GM21529 (cell line): ENCODE results near the gene GALNT10.

Experiments used
- ATAC-seq: cut with Tn5 transposase; IDR thresholded peaks from one replicate; pipeline ENCODE4 v1.9.1; 2021; ENCODE audit not compliant: unreplicated experiment

The GALNT10 gene

GRCh38 chr5:154288145-154288544, 97.6 kb downstream of the GALNT10 start:
- ATAC-seq: no peak

- ATAC-seq: no peak
Measured at GRCh38 chr5:154291917-154292316, 101.4 kb downstream of the GALNT10 start.

DNA sequence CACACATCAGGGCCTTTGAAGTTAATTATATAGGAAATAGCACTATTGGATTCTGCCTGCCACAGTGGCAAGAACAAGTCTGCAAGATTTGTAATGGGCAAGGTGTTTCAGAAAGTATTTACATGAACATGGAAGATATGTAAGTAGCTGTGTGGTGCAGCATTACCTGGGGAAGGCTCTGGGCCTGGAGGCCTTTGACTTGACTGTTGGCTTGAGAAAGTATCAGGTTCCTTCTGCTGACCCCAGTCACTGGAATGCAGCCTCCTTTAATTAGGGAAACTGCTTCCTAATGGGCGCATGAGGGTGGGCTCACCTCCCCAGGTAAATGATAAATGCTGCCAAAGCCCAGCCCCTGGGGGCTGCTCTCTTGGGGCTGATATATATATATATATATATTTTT, 102.7 kb downstream of the GALNT10 start:
- ATAC-seq: no peak

GRCh38 chr5:154295551-154295950, 105.0 kb downstream of the GALNT10 start:
- ATAC-seq: no peak

GRCh38 chr5:154296525-154297159, 106.1 kb downstream of the GALNT10 start:
- no peak for ATAC-seq

- no peak for ATAC-seq
Measured at GRCh38 chr5:154298065-154298464, 107.5 kb downstream of the GALNT10 start.

DNA sequence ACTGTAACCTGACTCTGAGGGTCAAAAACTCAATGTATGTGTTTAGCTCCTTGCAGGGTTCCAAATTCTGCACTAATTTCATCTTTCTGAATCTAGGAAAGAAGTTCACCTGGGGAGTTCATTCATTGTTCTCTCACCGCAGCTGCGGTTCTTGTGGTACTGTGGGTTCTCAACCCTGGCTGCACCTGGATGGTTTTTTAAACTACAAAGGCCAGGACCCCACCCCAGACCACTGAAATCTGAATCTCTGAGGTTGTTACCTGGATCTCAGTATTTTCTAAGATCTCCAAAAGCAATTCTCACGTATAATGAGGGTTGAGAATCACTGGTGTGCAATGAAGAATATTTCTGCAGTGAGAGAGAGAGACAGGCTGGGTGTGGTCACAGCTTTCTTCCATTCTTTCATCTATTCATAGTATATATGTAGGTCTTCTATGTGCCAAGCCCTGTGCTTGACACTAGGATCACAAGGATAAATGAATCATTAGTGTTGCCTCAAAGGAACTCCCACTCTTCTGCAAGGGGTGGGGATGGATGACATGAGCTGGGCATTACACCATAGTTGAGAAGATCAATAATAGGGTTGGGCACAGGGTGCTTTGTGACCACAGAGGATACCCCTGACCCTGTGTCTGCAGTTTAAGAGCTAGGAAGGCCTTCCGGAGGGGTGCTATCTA, 109.8 kb downstream of the GALNT10 start:
- ATAC-seq: no peak

GRCh38 chr5:154301726-154302125, 111.2 kb downstream of the GALNT10 start:
- ATAC-seq: no peak

- no peak for ATAC-seq
Measured at GRCh38 chr5:154302161-154302560, 111.6 kb downstream of the GALNT10 start.

- ATAC-seq: no peak
Measured at GRCh38 chr5:154303133-154303532, 112.6 kb downstream of the GALNT10 start.

DNA sequence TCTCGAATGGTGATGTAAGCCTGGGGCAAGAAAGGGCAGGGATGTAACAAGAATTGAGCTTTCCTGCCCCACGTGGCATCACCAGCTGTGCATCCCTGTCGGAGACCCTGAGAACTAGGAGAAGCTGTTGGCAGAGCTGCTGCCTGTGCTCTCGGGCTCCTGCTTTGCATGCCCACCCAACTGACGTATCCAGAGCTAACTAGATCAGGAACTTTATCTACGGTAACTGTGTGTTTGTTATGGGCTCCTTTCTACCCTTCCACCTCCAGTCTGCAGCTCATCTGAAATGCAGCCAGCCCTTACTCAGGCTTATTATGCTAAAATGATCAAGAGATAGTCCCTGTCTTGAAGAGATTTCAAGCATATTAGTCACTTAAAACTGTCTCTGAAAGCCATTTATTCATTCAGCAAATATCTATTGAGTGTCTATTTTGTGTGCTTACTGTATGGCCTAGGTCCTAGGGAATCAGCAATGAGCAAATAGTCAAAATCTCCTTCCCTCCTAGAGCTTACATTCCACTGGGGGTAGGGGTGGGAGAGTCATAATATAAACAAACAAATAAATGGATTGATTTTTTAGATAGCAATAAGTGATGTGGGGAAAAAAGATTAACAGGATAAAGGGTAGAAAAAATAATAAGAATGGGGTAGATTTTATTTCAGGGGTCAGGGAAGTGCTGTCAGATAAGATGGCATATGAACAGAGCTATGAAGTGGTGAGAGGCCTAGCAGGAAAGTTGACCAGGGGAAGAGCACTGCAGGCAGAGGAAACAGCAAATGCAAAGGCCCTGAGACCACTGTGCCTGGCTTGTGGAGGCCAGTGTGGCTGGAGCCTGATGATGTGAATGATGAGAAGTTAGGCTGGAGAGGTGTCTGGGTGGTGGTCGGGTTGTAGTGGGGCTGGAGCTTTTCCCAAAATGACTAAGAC, 118.2 kb downstream of the GALNT10 start:
- ATAC-seq: no peak

- ATAC-seq: no peak
Measured at GRCh38 chr5:154309371-154309745, 118.8 kb downstream of the GALNT10 start.

GRCh38 chr5:154309805-154310204, 119.3 kb downstream of the GALNT10 start:
- no peak for ATAC-seq

DNA sequence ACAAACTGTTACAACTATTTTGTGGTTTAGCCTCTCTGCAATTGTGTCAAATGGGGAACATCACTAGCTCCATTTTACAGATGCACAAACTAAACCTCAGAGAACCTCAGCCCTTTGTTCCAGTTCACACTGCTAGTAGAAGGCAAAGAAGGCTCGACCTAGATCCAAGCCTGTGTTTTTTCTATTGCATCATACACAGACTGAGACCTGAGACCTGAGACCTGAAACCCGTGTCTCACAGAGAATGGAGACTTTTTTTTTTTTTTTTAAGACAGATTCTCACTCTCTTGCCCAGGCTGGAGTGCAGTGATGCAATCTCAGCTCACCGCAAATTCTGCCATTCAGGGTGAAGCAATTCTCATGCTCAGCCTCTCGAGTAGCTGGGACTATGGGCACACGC, 120.8 kb downstream of the GALNT10 start:
- ATAC-seq: no peak

DNA sequence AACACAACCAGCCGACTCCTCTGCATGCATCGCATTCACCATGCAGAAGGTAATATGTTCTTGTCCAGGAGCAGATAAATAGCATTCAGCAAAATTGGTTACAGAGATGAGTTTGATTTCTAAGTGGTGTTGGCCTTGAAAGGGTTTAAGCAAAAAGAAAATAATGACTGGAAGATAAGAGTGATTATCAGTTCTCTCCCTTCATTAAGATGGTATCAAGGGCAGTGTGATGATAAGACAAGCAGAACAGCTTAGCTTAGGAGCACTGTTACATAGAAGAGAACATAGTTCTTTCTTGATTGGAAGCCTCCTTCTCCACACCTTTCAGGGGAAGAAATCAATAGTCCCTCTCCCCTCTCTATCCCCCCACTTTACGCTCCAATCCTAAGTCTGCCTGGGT, 121.5 kb downstream of the GALNT10 start:
- no peak for ATAC-seq

DNA sequence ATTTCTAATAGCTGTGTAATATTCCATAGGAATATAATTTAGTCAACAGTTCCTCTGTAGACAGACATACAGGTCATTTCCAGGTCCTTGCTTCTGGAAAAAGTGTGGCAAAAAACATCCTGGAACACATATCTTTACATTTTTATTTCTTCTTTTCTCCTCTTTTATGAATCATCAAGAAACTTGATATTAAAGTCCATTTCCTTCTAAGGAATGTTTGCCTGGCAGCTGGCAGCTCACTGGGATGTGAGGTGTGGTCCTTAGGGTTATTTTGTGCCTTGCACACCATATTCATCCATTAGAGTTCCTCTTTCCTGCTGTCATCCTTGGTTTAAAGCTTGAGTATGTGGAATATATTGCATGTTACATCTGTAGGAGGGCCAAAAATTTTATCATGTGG, 122.0 kb downstream of the GALNT10 start:
- ATAC-seq: no peak

- ATAC-seq: no peak
Measured at GRCh38 chr5:154313360-154314017, 123.0 kb downstream of the GALNT10 start.

GRCh38 chr5:154315196-154315595, 124.7 kb downstream of the GALNT10 start:
- no peak for ATAC-seq

GRCh38 chr5:154315756-154316155, 125.2 kb downstream of the GALNT10 start:
- no peak for ATAC-seq

- ATAC-seq: no peak
Measured at GRCh38 chr5:154316223-154316935, 125.8 kb downstream of the GALNT10 start.

DNA sequence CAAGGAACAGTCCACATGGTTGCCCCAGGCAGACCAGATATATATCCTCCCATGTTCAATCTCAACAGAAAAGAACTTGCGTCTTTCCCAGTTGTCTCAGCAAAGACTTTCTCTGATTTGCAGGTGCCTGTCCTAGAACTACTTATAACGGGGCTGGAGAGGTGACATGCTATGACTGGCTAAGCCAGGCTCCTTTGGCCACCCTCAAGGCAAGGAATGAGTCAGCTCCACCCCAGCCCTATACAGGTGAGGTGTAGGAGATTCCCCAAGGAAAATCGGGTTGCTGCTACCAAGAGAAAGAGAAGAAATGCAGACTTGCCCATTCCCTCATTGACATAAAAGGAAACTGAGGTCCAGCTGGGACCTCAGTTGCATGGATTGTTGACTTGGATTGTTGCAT, 127.4 kb downstream of the GALNT10 start:
- no peak for ATAC-seq
